Right renal cortex interstitium (tissue), 3 donors: Measurements from ENCODE around the gene CSE1L. TPM values are rescaled to one million over a fixed set of nuclear protein-coding genes. Genes with fewer than 3 reads are reported as not detected.
"Not testable (repeated sequence)": the region's sequence is repeated elsewhere in the genome, so short reads cannot be mapped to it uniquely, and the experiment has no call there.

ENCODE experiments used
- DNase-seq, 3 donors: peaks; one replicate each; pipeline ENCODE4 v3.0.0-alpha.2; 2013; ENCODE audit warnings: low read depth in 3 of 3, low spot score in 2 of 3
- polyA plus RNA-seq, 3 donors: library from polyadenylated mRNA; unstranded; fragments of 120-200 nt; gene quantifications; one replicate each; pipeline ENCODE4 v1.2.1, GENCODE V29; 2013; ENCODE audit not compliant: insufficient read length in 3 of 3

The CSE1L gene
- polyA plus RNA-seq, 3 donors = 114 to 122 (median 114) TPM

- DNase-seq = no peak
Observed at GRCh38 chr20:49074521-49074920, 28.4 kb downstream of the CSE1L start.

- no peak for DNase-seq
Observed at GRCh38 chr20:49078310-49078709, 32.2 kb downstream of the CSE1L start.

GRCh38 chr20:49082295-49082694 is 36.2 kb downstream of the CSE1L start:
- DNase-seq = not testable (repeated sequence)

GRCh38 chr20:49091104-49091503 is 45.0 kb downstream of the CSE1L start:
- DNase-seq = no peak

- no peak for DNase-seq
Observed at GRCh38 chr20:49091762-49092161, 45.6 kb downstream of the CSE1L start.

GRCh38 chr20:49096203-49096730 is 50.2 kb downstream of the CSE1L start:
- no peak for DNase-seq

- no peak for DNase-seq
Observed at GRCh38 chr20:49097159-49097558, 51.0 kb downstream of the CSE1L start.

- no peak for DNase-seq
Observed at GRCh38 chr20:49098136-49098535, 52.0 kb downstream of the CSE1L start.

- DNase-seq = no peak
Observed at GRCh38 chr20:49099011-49099410, 52.9 kb downstream of the CSE1L start.

- not testable (repeated sequence) for DNase-seq
Observed at GRCh38 chr20:49100292-49100691, 54.2 kb downstream of the CSE1L start.

- no peak for DNase-seq
Observed at GRCh38 chr20:49100972-49101371, 54.9 kb downstream of the CSE1L start.

- DNase-seq = no peak
Observed at GRCh38 chr20:49103019-49103418, 56.9 kb downstream of the CSE1L start.

GRCh38 chr20:49103647-49104364 is 57.7 kb downstream of the CSE1L start:
- no peak for DNase-seq

- no peak for DNase-seq
Observed at GRCh38 chr20:49104365-49104648, 58.2 kb downstream of the CSE1L start.

GRCh38 chr20:49104979-49105547 is 59.0 kb downstream of the CSE1L start:
- DNase-seq = not testable (repeated sequence)

- DNase-seq = no peak
Observed at GRCh38 chr20:49106328-49106727, 60.2 kb downstream of the CSE1L start.

- DNase-seq = no peak
Observed at GRCh38 chr20:49110767-49111694, 64.9 kb downstream of the CSE1L start.

- DNase-seq = no peak
Observed at GRCh38 chr20:49112596-49113274, 66.6 kb downstream of the CSE1L start.

- DNase-seq = no peak
Observed at GRCh38 chr20:49115564-49115963, 69.5 kb downstream of the CSE1L start.

- no peak for DNase-seq
Observed at GRCh38 chr20:49118307-49118706, 72.2 kb downstream of the CSE1L start.

GRCh38 chr20:49119988-49120387 is 73.9 kb downstream of the CSE1L start:
- no peak for DNase-seq
